Stimulated activated naive CD4-positive, alpha-beta T cell (primary cell): Measurements from ENCODE around the gene SLC44A4.
"Not testable (repeated sequence)": the region's sequence is repeated elsewhere in the genome, so short reads cannot be mapped to it uniquely, and the experiment has no call there.

ENCODE experiments used
- DNase-seq, 6 experiments: peaks; one replicate each; lab custom pipeline; 2025; lab: John Stamatoyannopoulos, UW

The SLC44A4 gene

DNA sequence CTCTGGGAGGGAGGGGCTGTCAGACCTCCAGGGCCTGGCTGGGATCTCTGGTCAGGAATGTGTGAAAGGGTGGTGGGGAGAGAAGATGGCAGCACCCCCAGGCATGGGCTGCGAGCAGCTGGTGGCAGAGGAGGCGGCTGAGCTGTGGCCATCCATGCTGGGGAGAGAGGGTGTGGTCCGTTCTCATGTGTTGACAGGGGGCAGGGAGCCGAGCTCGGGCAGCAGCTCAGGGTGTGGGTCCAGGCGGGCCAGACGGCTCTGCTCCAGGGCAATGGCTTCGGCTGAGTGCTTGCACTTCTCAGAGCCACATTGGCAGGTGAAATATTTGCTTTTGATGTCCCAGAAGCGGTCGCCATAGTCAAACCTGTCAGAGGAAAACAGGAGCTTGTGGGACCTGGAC lies 1.1 kb upstream of the SLC44A4 start:
- no peak for DNase-seq

DNA sequence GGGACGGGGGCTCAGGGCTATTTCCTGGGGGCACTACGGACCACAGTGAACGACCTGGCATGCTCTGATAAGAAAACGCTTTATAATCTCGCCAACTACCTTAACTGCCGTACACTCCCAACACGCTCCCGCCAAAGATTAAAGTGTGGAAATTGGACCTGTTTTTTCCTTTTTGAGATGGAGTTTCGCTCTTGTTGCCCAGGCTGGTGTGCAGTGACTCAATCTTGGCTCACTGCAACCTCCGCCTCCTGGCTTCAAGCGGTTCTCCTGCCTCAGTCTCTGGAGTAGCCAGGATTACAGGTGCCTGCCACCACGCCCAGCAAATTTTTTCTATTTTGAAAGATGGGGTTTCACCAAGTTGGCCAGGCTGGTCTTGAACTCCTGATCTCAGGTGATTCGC lies 346 bp upstream of the SLC44A4 start:
- DNase-seq = no peak

DNA sequence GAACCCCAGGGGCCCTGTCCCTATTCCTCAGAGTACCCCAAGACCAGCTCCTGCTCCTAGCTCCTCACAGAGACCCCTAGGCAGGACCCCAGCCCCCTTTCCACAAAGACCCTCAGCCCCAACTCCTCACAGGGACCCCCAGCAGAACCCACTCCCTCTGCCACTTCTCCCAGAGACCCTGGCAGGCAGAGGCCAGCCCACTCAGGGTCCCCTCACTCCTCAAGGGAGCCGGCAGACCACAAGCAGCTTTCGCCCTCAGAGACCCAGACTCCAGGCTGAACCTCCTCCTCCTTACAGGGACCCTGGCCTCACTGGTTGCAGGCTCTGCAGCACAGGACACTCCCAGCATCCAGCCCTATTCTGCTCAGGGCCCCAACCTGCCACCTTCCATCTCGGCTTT lies 575 bp downstream of the SLC44A4 start:
- no peak for DNase-seq

DNA sequence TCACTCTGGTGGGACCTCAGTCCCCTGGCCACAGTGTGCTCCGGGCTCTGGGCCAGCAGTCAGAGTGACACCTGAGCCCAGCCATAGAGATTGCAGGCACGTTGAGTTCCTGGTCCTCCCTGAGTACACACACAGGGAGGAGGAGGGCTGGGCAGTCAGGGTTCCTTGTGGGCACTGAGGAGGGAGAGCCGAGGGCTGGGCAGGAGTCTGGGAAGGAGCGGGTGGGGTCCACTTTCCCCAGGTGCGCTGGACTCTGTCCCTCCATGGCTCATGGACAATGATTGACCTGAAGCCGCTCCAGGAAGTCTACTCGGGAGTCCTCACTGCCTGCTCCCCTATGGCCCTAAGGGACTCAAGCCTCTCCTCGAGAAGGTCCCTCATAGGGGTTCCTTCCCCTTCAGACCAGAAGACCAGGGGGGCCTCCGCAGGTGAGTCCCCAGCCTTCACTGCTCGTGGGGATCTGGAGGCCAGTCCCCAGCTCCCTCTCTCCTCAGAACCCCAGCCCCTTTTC lies 1.1 kb downstream of the SLC44A4 start:
- no peak for DNase-seq

DNA sequence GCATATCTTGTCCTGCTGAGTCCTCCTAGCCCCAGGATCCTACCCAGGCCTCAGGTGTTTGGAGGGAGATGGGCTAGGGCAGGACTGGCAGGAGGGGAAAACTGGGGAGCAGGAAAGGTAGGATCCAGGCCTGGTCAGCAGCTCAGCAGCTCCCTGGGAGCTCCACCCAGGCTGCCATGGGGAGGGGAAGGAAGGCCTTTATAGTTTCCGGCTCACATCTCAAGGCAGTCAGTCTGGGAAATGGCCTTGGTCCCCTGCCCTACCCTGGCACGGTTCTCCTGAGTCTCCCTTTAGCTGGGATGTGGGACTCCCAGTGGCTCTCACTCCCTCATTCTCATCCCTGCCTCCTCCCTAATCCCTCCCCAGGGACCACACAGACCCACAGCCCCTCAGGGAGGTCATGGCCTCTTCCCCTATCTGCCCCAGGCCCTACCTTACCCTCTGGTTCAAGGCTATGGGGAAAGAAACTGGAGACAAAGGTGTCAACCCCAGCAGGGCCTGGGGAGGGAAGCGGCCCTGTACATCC lies 1.6 kb downstream of the SLC44A4 start:
- DNase-seq = no peak

DNA sequence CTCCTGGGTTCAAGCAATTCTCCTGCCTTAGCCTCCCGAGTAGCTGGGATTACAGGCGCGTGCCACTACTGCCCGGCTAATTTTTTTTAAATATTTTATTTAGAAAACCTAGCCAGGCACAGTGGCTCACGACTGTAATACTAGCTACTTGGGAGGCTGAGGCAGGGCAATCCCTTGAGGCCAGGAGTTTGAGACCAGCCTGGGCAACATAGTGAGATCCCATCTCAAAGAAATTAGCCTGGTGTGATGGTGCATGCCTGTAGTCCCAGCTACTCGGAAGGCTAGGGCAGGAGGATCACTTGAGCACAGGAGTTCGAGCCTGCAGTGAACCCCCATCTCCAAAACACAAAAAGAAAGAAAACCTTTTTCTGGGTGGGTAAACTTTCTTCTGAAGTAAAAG lies 2.4 kb downstream of the SLC44A4 start:
- DNase-seq = no peak

DNA sequence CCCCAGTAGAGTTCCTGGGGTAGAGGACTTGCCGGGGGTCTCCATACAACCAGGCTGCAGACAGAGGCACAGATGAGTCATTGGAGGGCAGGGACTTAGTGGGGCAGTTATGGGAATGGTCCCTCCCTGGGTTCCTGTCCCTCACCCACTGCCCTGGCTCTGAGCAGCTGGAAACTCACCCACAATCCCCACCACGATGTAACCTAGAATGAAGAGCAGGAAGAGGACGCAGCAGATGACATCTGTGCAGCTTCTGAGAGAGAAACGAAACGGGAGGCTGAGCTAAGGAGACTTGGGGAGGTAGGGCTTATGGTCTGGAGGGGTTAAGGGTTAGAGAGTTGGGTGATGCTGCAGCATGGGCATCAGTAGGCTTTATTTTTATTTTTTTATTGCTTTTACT lies 2.9 kb downstream of the SLC44A4 start:
- DNase-seq = no peak

DNA sequence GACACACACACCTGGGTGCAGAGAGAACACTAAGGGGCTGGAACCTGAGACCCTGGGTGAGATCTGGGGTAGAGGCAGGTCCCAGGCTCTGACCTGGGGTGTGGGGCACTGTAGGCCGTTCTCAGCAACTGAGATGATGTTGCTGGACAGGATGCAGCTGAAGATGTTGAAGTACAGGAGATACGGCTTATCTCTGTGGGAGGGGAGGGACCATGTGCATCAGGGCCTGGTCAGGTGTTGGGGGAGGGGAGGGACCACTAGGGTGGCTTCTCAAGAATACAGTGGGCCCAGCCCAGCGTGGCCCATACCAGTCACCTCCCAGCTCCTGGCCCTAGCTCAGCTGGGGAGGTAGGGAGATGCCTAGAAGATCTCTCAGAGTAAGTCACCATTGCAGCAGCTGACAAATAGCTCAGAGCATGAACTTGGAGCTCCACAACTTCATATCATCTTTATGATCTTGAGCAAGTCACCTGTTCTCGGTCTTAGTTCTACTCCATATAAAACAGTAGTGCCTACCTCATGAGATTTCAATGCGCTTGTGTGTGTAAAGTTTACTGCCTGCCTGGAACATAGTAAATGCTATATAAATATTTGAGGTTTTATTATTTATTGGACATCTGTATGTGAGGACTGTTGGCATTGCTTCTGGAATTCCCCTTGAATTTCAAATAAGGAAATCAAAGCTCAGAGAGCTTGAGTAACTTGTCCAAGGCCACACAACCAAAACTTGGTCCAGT lies 3.8 kb downstream of the SLC44A4 start:
- DNase-seq = no peak

DNA sequence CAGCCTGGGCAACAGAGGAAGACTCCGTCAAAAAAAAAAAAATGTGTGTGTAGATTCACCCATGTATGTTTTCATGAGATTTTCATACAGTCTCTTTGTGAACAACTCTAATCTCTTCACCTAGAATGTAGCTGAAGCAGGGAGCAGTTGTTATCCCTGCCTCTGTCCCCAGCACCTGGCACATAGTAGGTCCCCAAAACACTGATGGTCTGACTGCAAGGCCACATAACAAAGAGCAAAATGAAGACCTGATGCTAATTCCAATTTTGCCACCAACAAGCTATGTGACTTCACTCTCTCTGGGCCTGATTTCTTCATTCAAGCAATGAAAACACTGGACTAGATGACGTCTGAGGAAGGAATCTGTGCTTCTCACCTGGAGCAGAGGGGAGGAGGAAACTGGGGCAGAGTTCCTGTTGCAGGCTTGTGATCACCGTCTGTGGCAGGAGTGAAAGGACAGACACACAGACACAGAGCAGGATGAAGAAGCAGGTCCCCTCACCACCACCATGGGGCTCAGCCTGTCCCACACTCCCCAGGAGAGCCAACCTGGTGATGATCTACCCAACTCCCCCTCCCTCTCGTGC lies 4.6 kb downstream of the SLC44A4 start:
- DNase-seq = no peak

DNA sequence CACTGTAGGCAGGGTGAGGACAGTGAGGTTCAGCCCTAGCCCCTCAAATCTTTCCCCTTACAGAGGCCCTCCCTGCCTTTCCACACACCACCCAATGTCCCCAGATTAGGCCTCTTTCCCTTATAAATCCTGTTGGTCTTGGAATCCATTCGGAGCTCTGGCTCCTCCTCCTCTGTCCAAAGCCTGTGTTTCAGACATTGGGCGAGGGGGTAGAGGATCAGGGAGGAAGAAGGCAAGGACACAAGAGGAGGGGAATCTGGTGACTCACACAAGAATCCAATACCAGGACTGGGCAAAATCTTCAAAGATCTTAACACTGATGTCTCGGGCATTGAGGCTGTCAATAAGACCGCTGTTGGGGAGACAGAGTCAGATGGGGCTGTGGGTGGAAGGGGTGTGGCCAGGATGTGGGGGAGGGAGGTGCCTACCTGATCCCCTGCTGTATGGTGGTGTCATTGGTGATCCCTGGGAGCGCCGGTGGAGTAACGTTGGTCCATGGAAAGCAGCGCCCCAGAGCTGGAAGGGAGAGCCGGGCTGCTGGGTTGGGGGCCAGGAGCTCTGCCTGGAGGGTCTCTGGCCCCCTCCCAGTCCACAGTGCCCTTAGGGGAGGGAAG lies 7.6 kb downstream of the SLC44A4 start:
- no peak for DNase-seq

DNA sequence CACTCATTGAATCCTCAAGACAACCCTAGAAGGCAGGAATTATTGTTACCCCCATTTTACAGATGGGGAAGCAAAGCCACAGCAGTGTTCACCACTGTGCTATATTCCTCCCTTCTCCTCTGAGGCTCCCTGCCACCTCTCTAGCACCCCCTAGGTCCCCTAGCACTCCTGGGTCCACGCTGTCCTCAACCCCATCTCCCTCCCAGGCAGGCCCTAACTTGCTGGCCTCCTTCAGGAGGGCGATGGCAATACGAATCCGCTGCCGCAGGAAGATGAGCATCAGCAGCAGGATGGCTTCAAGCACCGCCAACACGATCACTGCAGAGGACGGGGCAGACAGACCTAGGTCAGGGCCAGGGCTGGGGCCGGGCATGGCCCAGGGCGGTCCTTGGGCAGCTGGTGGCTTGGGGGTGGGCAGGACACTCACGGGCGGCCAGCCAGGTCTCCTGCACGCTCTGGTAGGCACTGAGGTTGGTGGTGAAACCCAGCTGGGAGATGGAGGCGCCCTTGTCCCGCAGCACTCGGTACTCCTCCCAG lies 8.3 kb downstream of the SLC44A4 start:
- DNase-seq = no peak

DNA sequence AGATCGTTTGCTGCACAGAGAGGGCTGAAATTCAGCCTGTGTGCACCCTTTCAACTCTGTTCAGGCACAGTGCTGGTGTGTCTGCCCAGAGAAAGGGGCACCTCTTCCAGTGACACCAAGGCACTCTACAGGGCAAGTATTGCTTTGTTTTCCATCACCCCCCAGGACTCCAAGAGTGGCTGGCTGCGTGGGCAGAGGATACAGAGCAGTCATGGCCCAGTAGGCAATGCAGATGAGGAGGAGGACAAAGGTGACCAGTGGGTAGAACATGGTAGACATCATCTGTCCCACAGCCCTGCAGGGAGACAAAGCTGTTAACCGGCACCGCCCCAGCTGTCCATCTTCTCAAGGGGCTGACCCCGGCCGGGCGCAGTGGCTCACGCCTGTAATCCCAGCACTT lies 9.5 kb downstream of the SLC44A4 start:
- DNase-seq = no peak

DNA sequence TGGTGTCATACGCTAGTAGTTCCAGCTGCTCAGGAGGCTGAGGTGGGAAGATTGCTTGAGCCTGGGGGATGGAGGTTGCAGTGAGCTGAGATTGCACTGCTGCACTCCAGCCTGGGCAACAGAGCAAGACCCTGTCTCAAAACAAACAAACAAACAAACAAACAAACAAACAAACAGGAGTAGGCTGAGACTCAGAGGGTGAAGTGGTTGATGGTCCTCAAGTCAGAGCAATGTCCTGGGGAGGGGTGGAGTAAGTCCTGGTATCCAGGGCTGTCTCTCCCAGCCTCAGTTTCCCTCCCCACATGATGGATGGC lies 10.2 kb downstream of the SLC44A4 start:
- DNase-seq = not testable (repeated sequence)

DNA sequence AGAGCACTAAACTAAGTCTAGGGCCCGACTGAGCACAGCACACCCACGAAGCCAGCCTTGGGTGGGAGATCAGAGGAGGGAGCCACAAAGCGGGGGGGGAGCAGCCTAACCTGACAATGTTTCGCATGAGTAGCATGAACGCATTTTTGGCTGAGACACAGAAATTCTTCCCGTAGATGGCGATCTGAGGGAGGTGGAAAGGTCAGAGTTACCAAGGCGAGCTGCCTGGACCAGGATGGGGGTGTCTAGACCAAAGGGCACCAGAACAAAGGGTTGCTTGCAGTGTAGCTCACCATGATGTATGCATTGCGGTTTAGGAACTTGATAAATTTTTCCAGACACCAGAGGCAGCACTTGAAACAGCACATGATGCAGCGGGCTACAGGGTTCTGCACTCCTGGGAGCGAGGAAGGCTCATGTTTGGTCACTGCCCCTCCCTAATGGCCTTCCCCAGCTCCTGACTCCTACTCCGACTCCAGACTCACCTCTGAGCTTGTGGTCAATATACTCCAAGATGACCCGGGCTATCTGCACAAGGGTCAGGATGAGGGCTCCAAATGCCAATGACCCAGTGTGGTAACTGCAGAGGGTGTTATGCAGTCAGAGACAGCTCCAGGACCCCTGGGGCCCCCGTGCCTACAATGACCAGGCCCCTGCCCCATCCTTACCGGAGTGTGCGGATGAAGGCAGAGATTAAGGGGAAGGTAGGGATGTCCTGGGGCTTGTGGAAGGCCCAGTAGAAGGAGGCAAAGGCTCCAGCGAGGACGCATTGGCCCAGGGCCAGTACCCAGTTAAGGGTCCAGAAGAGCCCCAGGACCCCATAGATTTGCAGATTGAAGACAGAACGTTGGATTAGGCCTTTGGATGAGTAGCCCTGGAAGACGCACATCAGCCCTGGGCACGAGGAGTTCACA lies 13.3 kb downstream of the SLC44A4 start:
- DNase-seq = no peak

DNA sequence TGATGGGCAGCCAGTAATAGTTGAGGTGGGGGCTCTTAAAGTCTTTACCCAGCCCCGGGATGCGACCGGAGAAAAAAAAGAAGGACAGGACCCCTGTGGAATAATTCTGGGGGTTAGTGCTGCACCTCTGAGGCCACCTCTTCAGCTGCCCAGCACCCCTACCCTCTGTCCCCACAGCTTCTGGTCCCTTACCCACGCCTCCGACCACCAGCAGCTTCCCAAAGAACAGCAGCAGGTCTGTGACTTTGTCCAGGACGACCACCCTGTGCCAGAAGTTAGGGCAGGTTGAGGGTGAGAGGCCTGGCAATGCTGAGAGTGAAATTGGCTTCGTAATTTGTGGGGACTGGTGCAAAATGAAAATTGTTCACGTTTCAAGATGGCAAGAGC lies 14.0 kb downstream of the SLC44A4 start:
- no peak for DNase-seq

DNA sequence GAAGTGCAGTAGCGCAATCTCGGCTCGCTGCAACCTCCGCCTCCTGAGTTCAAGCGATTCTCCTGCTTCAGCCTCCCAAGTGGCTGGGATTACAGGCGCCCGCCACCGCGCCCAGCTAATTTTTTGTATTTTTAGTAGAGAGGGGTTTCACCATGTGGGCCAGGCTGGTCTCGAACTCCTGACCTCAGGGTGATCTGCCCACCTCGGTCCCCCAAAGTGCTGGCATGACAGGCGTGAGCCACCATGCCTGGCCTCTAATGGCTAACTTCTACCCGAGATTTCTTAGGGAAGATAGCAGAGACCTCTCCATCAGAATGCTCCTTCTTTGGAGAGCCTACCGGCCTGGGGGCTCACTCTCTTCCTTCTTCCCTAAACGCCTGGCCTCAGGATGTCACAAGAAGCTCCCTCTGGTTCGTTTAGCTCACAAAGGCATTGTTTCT lies 14.7 kb downstream of the SLC44A4 start:
- DNase-seq = peak in 1 of 6 experiments; percentile 37

DNA sequence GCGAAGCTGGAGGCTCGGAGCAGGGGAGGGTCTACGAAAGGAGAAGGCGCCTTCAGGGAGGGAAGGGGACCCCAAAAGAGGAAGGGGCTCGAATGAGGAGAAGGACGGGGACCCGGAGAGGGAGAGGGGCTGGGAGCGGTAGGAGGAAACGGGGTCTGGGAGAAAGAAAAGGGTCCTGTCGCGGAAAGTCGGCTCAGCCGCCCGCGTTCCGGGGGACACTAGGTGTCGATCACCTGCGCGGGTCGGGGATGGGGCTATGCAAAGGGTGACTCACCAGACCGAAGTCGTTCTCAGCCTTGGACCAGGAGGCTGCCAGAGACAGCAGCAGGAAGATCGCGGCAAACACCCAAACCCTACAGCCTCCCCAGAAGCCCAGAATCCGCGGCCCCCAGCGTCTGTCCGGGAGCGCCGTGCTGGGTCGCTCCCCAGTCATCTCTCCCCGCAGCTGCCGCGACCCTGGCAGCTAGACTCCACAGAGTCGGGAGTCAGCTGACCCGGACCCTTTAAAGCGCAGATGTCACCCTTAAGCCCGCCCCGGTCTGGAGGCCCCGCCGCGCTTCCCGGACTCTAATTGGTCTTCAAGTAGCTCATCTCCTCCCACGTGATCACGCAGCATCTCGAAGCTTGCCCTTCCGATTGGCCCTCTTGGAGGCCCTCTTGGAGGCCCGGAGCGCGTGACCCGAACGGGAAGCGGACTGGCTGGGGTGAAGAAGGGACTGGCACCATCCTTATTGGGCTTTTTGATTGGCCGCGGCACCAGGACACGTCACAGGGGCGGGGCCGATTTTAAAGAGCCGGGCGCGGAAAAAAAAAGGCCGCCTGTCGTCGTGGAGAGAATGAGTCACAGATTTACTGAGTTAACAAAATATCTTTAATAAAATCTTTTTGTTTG lies 16.2 kb downstream of the SLC44A4 start, which contains the start of gene NEU1:
Gene NEU1 (minus strand): TSS at position 478 of the 892 bp plus-strand sequence. CDS start 45 bp downstream, at position 433.
- DNase-seq = peak; percentile 95 to 100 (median 99)

DNA sequence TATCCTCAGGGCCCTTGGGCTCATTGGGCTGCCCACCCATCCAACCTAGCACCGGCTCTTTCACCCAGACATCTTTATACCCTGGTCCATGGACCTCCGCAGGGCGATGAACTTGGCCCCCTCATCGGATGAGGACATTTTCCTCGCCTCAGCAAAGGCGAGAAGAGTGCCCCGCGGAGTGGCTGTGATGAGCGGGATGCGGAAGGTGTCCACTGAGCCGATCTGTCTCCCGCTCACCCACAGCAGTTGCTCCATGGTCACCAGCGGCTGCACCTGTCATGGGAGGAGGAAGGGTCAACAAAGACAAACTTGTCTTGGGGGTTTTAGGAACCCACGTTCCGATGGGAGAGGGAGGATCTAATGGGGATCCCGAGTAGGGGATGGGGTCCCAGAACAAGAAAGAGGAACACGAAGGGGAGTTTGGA lies 16.9 kb downstream of the SLC44A4 start:
- DNase-seq = no peak

DNA sequence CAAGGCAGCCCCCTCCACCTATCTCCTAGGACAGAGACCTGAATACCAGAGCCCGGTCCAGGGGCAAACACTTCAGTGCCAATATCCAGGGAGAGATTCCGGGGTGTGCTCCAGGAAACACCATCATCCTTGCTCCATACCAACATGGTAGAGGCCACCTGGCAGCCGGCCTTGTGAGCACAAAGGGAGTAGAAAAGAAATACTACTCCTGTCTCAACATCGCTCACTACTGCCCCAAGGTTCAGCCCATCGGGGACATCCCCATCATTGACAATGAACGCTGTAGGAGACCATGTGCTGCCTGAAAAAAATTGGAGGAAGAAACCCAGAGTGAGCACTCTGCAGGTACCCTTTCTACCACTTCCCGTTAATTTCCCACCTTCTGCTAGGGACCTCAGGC lies 17.6 kb downstream of the SLC44A4 start:
- DNase-seq = no peak

DNA sequence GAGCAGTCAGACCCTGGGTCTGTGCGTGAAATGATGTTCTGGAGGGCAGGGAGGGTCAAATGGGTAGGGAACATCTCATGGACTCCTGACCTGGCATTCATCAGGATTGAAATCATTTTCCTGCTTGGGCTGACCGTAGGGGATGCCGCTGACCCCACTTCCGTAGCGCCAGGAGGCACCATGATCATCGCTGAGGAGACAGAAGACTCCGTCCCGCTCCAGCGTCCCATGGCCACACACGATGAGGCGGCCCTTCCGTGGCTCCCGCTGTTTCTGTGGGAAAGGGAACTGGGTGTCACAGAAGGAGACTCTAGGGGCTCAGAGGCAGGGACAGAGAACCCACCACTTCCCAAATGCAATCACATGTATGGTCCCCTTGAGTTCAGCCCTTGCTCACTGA lies 18.4 kb downstream of the SLC44A4 start:
- no peak for DNase-seq

DNA sequence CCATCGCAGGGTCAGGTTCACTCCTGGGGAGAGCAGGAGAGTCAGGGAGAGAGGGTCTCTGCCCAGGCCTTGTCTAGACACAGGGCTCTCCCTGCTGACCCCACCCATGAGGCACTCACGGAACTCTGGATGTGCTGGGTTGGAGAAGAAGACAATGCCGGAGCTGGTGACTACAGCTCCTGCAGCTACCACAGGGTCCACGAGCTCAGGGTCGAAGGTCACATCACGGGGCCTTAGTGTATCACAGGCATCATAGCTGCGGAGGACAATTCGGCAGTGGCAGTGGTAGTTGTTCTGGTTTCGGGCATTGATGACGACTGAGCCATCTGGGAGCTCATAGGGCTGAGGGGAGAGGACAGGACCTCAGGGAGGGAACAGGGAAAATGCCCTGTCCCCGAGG lies 18.9 kb downstream of the SLC44A4 start:
- DNase-seq = no peak
